Ovary (tissue), 3 donors: Measurements from ENCODE around the gene TCF4.

Experiments
- CTCF ChIP-seq, 3 donors: fragments of 450-650 bp in 2 of 3; fragments of 200-600 bp in 1 of 3; IDR thresholded peaks; one replicate each; pipeline versions ENCODE4 v1.5.1 to v1.8.0; 2016 to 2022; ENCODE audit warnings: antibody characterized with exemption in 3 of 3, mild to moderate bottlenecking in 1 of 3
- EP300 ChIP-seq: sonication (generic); formaldehyde crosslinking; IDR thresholded peaks from one replicate; pipeline ENCODE4 v1.6.1; 2017; ENCODE audit warnings: antibody characterized with exemption
- POLR2A ChIP-seq: fragments of 450-650 bp; IDR thresholded peaks from one replicate; pipeline ENCODE4 v1.6.1; 2017; ENCODE audit warnings: antibody characterized with exemption, mild to moderate bottlenecking, moderate library complexity
- donor health status: DM: no; HTN: no; CAD: no.

DNA sequence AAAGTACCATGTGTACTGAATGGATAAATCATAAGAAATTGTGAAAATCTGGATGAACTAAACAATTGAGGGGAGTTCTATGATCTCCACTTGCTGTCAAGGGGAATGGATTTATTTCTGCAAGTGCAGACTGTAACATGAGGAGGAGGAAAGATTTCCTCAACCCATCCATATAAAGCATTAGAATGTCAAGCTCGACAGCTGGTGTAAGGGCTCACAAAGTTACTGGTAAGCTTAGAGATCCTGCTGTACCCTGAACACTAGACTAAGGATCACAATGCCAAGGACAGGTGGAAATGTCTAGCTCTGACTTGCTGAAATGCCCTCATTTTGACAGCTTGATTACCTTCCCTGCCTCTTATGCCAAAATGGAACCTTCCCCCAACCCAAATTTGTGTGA, 125.3 kb downstream of the TCF4 start:
- TF ChIP-seq POLR2A (no peak), EP300 (no peak), CTCF (IDR thresholded peaks at IDR 0.05) (no peak)
